Parathyroid adenoma (tissue), 2 donors: ENCODE results near the gene TRAF3IP3.

Experiments
- H2AFZ ChIP-seq: fragments of 300-600 bp; sonication (generic); one replicate; pipeline ENCODE4 v1.7.0; 2017; ENCODE audit warnings: antibody characterized with exemption, mild to moderate bottlenecking
- H3K27ac ChIP-seq: fragments of 300-600 bp; sonication (generic); one replicate; pipeline ENCODE4 v1.7.0; 2017
- H3K27me3 ChIP-seq: fragments of 300-600 bp; sonication (generic); one replicate; pipeline ENCODE4 v1.7.0; 2017; ENCODE audit warnings: low read length; ENCODE audit not compliant: control insufficient read depth, insufficient read depth
- H3K36me3 ChIP-seq: fragments of 300-600 bp; sonication (generic); one replicate; pipeline ENCODE4 v1.7.0; 2017; ENCODE audit warnings: low read length; ENCODE audit not compliant: control insufficient read depth, insufficient read depth
- H3K4me1 ChIP-seq: fragments of 300-600 bp; sonication (generic); one replicate; pipeline ENCODE4 v1.7.0; 2017; ENCODE audit warnings: control low read depth
- H3K4me2 ChIP-seq: fragments of 300-600 bp; sonication (generic); one replicate; pipeline ENCODE4 v1.7.0; 2017; ENCODE audit warnings: low read length
- H3K4me3 ChIP-seq: fragments of 300-600 bp; sonication (generic); one replicate; pipeline ENCODE4 v1.7.0; 2017; ENCODE audit warnings: low read depth, low read length
- H3K79me2 ChIP-seq: fragments of 300-600 bp; sonication (generic); one replicate; pipeline ENCODE4 v1.7.0; 2017; ENCODE audit warnings: control low read depth
- H3K9ac ChIP-seq: fragments of 300-600 bp; sonication (generic); one replicate; pipeline ENCODE4 v1.7.0; 2017; ENCODE audit warnings: mild to moderate bottlenecking
- H3K9me3 ChIP-seq: fragments of 300-600 bp; sonication (generic); one replicate; pipeline ENCODE4 v1.7.0; 2017; ENCODE audit warnings: low read length; ENCODE audit not compliant: control insufficient read depth
- CTCF ChIP-seq: fragments of 300-600 bp; sonication (generic); IDR thresholded peaks from one replicate; pipeline ENCODE4 v1.7.0; 2017; ENCODE audit warnings: antibody characterized with exemption, mild to moderate bottlenecking
- donor health status: primary hyperparathyroidism.

Gene TRAF3IP3

GRCh38 chr1:209816923-209817322 lies 61.1 kb downstream of the TRAF3IP3 start:
- no peaks in the 10 kb centered on the region for H3K36me3 ChIP-seq
- peaks cover 3% of the 10 kb centered on the region for H3K27me3 ChIP-seq
- no peaks in the 10 kb centered on the region for H3K9me3 ChIP-seq
- no peak overlapping the region for H3K9ac ChIP-seq
- no peak overlapping the region for H3K27ac ChIP-seq
- H3K4me1 ChIP-seq = no peaks in the 10 kb centered on the region
- H3K4me3 ChIP-seq = no peak overlapping the region
- H3K79me2 ChIP-seq = no peaks in the 10 kb centered on the region
- H2AFZ ChIP-seq = no peak overlapping the region
- no peak for TF ChIP-seq CTCF
- no peak overlapping the region for H3K4me2 ChIP-seq

GRCh38 chr1:209817691-209818090 lies 61.8 kb downstream of the TRAF3IP3 start:
- H3K9me3 ChIP-seq = no peaks in the 10 kb centered on the region
- no peaks in the 10 kb centered on the region for H3K36me3 ChIP-seq
- no peak overlapping the region for H3K9ac ChIP-seq
- no peak for TF ChIP-seq CTCF
- H3K79me2 ChIP-seq = no peaks in the 10 kb centered on the region
- no peak overlapping the region for H3K4me3 ChIP-seq
- peaks cover 3% of the 10 kb centered on the region for H3K27me3 ChIP-seq
- no peak overlapping the region for H2AFZ ChIP-seq
- no peak overlapping the region for H3K27ac ChIP-seq
- H3K4me1 ChIP-seq = no peaks in the 10 kb centered on the region
- no peak overlapping the region for H3K4me2 ChIP-seq

GRCh38 chr1:209819058-209819457 lies 63.2 kb downstream of the TRAF3IP3 start:
- Histone ChIP-seq H3K9ac (no peak overlapping the region), H3K36me3 (no peaks in the 10 kb centered on the region), H3K27me3 (peaks cover 3% of the 10 kb centered on the region), H3K4me3 (no peak overlapping the region), H3K27ac (no peak overlapping the region), H3K4me1 (no peaks in the 10 kb centered on the region), H2AFZ (no peak overlapping the region), H3K4me2 (no peak overlapping the region), H3K9me3 (no peaks in the 10 kb centered on the region), H3K79me2 (no peaks in the 10 kb centered on the region)
- TF ChIP-seq CTCF = no peak

- Histone ChIP-seq H2AFZ (no peak overlapping the region), H3K9me3 (no peaks in the 10 kb centered on the region), H3K4me2 (no peak overlapping the region), H3K27ac (no peak overlapping the region), H3K79me2 (no peaks in the 10 kb centered on the region), H3K4me3 (no peak overlapping the region), H3K36me3 (no peaks in the 10 kb centered on the region), H3K27me3 (peaks cover 3% of the 10 kb centered on the region), H3K9ac (no peak overlapping the region), H3K4me1 (no peaks in the 10 kb centered on the region)
- no peak for TF ChIP-seq CTCF
Observed at GRCh38 chr1:209820986-209821385, 65.1 kb downstream of the TRAF3IP3 start.

GRCh38 chr1:209822706-209823105 lies 66.9 kb downstream of the TRAF3IP3 start:
- Histone ChIP-seq H3K9ac (no peak overlapping the region), H2AFZ (peak overlapping the region; percentile 48), H3K4me1 (no peaks in the 10 kb centered on the region), H3K36me3 (no peaks in the 10 kb centered on the region), H3K4me2 (no peak overlapping the region), H3K9me3 (no peaks in the 10 kb centered on the region), H3K27me3 (peaks cover 3% of the 10 kb centered on the region), H3K4me3 (no peak overlapping the region), H3K27ac (no peak overlapping the region), H3K79me2 (no peaks in the 10 kb centered on the region)
- no peak for TF ChIP-seq CTCF
